ENCODE measurements around the gene ANKRD45. TPM values are rescaled to one million over a fixed set of nuclear protein-coding genes. Genes with fewer than 3 reads are reported as not detected.
"Not testable (repeated sequence)": the region's sequence is repeated elsewhere in the genome, so short reads cannot be mapped to it uniquely, and the experiment has no call there.

ANKRD45 gene
- polyA plus RNA-seq, 2 of the 4 experiments (the other 2 are of a cell fraction): 0.18 to 0.27 TPM

DNA sequence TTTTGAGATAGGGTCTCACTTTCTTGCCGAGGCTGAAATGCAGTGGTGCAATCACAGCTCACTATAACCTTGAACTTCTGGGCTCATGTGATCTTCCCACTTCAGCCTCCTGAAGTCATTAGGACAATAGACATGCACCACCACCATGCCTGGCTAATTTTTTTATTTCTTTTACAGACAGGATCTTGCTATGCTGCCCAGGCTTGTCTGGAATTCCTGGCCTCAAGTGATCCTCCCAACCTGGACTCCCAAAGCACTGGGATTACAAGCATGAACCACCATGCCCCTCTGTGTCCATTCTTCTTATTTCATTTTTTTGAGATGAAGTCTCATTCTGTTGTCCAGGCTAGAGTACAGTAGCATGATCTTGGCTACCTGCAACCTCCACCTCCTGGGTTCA, 33.1 kb upstream of the ANKRD45 start:
- CTCF ChIA-PET: no interaction called here
- FAIRE-seq: no peak
- 69% methylated on average over 1 of the region's 1 CpG for WGBS (ENCODE audit: missing lambda C conversion rate)
- POLR2A ChIA-PET: no interaction called here
- H3K27ac ChIP-seq: no peak overlapping the region
- H3K9me3 ChIP-seq: no peaks in the 10 kb centered on the region
- DNase-seq (ENCODE audit: low read depth in 1 of 2, low spot score in 1 of 2): no peak
- TF ChIP-seq FOSB (CRISPR knock-in tag; IDR thresholded peaks at IDR 0.05) (no peak), FOXS1 (CRISPR knock-in tag; IDR thresholded peaks at IDR 0.05) (no peak), RARB (CRISPR knock-in tag; IDR thresholded peaks at IDR 0.05) (no peak), FOSL2 (IDR thresholded peaks at IDR 0.05) (no peak), FOSL2 (CRISPR knock-in tag; IDR thresholded peaks at IDR 0.05) (no peak), ZNF302 (CRISPR knock-in tag; IDR thresholded peaks at IDR 0.05) (no peak), HDAC2 (IDR thresholded peaks at IDR 0.05) (no peak), NFE2L2 (conservative IDR thresholded peaks at IDR 0.05; ENCODE audit: low read length) (no peak), CBX8 (IDR thresholded peaks at IDR 0.05) (no peak), HOXA7 (CRISPR knock-in tag; IDR thresholded peaks at IDR 0.05) (no peak), JUN (IDR thresholded peaks at IDR 0.05) (no peak)
- no peaks in the 10 kb centered on the region for H3K4me1 ChIP-seq
- H3K4me2 ChIP-seq: no peak overlapping the region
- no peak overlapping the region for H3K4me3 ChIP-seq
- ATAC-seq: no peak

DNA sequence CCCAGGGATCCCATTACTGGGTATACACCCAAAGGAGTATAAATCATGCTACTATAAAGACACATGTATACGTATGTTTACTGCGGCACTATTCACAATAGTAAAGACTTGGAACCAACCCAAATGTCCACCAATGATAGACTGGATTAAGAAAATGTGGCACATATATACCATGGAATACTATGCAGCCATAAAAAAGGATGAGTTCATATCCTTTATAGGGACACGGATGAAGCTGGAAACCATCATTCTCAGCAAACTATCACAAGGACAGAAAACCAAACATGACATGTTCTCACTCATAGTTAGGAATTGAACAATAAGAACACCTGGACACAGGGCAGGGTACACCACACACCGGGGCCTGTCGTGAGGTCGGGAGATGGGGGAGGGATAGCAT, 31.6 kb upstream of the ANKRD45 start:
- ATAC-seq; H3K4me1 ChIP-seq; H3K4me3 ChIP-seq; CTCF ChIA-PET; POLR2A ChIA-PET; H3K27ac ChIP-seq; H3K4me2 ChIP-seq; FAIRE-seq; DNase-seq (ENCODE audit: low read depth in 1 of 2, low spot score in 1 of 2); H3K9me3 ChIP-seq: not testable (repeated sequence)
- 43% methylated on average over 6 of the region's 6 CpGs for WGBS (ENCODE audit: missing lambda C conversion rate)

DNA sequence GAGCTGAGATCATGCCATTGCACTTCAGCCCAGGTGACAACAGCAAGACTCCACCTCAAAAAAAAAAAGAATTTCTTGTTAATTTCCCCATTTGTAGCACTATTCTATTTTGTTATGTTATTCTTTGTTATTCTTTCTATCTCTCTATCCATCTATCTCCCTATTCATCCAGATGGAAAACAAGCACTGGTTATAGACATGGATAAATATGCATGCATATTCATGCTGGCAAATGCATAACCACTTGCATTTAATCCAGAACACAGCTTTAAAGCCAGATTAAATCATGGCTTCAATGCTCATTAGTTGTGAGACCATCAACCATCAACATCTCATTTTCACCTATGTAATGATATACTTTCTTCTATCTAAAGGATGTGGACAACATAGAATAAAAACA, 23.6 kb upstream of the ANKRD45 start:
- POLR2A ChIA-PET: no interaction called here
- TF ChIP-seq MAZ (IDR thresholded peaks at IDR 0.05; ENCODE audit: borderline replicate concordance, low read depth, low read length): no peak
- TF ChIP-seq ESRRA (IDR thresholded peaks at IDR 0.05; ENCODE audit: borderline replicate concordance, low read length): no peak
- TF ChIP-seq POLR2AphosphoS2 (conservative IDR thresholded peaks at IDR 0.05; ENCODE audit: low read length): no peak
- TF ChIP-seq, protein P1, sequence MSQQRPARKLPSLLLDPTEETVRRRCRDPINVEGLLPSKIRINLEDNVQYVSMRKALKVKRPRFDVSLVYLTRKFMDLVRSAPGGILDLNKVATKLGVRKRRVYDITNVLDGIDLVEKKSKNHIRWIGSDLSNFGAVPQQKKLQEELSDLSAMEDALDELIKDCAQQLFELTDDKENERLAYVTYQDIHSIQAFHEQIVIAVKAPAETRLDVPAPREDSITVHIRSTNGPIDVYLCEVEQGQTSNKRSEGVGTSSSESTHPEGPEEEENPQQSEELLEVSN (IDR thresholded peaks at IDR 0.05; ENCODE audit: borderline replicate concordance, low read depth): no peak
- TF ChIP-seq NFE2L2 (conservative IDR thresholded peaks at IDR 0.05; ENCODE audit: low read length): no peak
- TF ChIP-seq, protein P2, sequence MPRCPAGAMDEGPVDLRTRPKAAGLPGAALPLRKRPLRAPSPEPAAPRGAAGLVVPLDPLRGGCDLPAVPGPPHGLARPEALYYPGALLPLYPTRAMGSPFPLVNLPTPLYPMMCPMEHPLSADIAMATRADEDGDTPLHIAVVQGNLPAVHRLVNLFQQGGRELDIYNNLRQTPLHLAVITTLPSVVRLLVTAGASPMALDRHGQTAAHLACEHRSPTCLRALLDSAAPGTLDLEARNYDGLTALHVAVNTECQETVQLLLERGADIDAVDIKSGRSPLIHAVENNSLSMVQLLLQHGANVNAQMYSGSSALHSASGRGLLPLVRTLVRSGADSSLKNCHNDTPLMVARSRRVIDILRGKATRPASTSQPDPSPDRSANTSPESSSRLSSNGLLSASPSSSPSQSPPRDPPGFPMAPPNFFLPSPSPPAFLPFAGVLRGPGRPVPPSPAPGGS (IDR thresholded peaks at IDR 0.05): no peak
- Histone ChIP-seq H3K4me1 (no peaks in the 10 kb centered on the region), H3K27ac (no peak overlapping the region), H3K9me3 (peaks cover 7% of the 10 kb centered on the region; the same call in 2 of the 3 replicates), H3K4me3 (no peak overlapping the region), H3K4me2 (no peak overlapping the region)
- DNase-seq (ENCODE audit: low read depth in 1 of 2, low spot score in 1 of 2) (no peak), ATAC-seq (no peak), FAIRE-seq (no peak)
- CTCF ChIA-PET: interaction anchor here (1.0 kb wide), 1 partner anchor 22 kb away, joined by 4 read pairs; the partner anchor contains the start of gene KLHL20

DNA sequence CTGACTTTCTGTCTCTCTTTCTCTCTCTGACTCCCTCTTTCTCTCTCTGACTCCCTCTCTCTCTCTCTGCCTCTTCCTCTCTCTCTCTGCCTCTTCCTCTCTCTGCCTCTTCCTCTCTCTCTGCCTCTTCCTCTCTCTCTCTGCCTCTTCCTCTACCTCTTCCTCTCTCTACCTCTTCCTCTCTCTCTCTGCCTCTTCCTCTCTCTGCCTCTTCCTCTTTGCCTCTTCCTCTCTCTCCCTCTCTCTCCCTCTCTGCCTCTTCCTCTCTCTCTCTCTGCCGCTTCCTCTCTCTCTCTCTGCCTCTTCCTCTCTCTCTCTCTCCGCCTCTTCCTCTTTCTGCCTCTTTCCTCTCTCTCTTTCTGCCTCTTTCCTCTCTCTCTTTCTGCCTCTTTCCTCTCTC, 18.6 kb upstream of the ANKRD45 start:
- ChIA-PET CTCF (no interaction called here), POLR2A (no interaction called here)
- Histone ChIP-seq H3K27ac (no peak overlapping the region), H3K4me2 (no peak overlapping the region), H3K4me1 (no peaks in the 10 kb centered on the region), H3K9me3 (no peaks in the 10 kb centered on the region), H3K4me3 (no peak overlapping the region)
- no peak for FAIRE-seq
- no peak for DNase-seq (ENCODE audit: low read depth in 1 of 2, low spot score in 1 of 2)
- no peak for TF ChIP-seq ZC3H11A (IDR thresholded peaks at IDR 0.05)
- TF ChIP-seq ZNF302 (CRISPR knock-in tag; IDR thresholded peaks at IDR 0.05): no peak
- no peak for TF ChIP-seq ZFP36 (IDR thresholded peaks at IDR 0.05; ENCODE audit: borderline replicate concordance, partially characterized antibody)
- TF ChIP-seq SMC3 (IDR thresholded peaks at IDR 0.05): no peak
- TF ChIP-seq, protein P3, sequence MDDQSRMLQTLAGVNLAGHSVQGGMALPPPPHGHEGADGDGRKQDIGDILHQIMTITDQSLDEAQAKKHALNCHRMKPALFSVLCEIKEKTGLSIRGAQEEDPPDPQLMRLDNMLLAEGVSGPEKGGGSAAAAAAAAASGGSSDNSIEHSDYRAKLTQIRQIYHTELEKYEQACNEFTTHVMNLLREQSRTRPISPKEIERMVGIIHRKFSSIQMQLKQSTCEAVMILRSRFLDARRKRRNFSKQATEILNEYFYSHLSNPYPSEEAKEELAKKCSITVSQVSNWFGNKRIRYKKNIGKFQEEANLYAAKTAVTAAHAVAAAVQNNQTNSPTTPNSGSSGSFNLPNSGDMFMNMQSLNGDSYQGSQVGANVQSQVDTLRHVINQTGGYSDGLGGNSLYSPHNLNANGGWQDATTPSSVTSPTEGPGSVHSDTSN (IDR thresholded peaks at IDR 0.05): no peak
- TF ChIP-seq, protein P4, sequence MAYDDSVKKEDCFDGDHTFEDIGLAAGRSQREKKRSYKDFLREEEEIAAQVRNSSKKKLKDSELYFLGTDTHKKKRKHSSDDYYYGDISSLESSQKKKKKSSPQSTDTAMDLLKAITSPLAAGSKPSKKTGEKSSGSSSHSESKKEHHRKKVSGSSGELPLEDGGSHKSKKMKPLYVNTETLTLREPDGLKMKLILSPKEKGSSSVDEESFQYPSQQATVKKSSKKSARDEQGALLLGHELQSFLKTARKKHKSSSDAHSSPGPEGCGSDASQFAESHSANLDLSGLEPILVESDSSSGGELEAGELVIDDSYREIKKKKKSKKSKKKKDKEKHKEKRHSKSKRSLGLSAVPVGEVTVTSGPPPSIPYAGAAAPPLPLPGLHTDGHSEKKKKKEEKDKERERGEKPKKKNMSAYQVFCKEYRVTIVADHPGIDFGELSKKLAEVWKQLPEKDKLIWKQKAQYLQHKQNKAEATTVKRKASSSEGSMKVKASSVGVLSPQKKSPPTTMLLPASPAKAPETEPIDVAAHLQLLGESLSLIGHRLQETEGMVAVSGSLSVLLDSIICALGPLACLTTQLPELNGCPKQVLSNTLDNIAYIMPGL (CRISPR knock-in tag; IDR thresholded peaks at IDR 0.05; ENCODE audit: borderline replicate concordance): no peak
- TF ChIP-seq ESRRA (IDR thresholded peaks at IDR 0.05; ENCODE audit: borderline replicate concordance, low read length): no peak
- no peak for ATAC-seq
- 85% methylated on average over 2 of the region's 2 CpGs for WGBS (ENCODE audit: missing lambda C conversion rate)

DNA sequence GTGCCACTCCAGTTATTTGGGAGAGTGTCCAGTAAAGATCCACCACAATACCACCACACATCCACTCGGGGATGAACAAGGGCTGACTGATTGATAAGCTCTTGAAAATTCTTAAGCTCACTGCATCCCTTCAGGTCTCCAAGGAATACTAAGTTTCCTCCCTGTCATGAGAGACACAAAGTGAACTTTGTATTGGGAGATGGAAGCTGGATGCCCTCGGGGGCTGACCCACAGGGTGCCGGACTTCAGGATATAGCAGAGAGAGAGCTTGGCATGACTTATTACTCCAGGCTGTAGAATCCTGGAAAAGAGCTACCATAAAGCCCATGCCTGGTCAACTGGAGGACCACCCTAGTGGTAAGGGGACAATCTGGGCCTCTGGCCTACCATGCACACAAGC, 15.5 kb upstream of the ANKRD45 start:
- ATAC-seq; H3K9me3 ChIP-seq; H3K4me3 ChIP-seq; H3K4me2 ChIP-seq; H3K4me1 ChIP-seq; DNase-seq (ENCODE audit: low read depth in 1 of 2, low spot score in 1 of 2); FAIRE-seq; CTCF ChIA-PET; H3K27ac ChIP-seq; POLR2A ChIA-PET: not testable (repeated sequence)
- WGBS (ENCODE audit: missing lambda C conversion rate): 51% methylated on average over 3 of the region's 3 CpGs

DNA sequence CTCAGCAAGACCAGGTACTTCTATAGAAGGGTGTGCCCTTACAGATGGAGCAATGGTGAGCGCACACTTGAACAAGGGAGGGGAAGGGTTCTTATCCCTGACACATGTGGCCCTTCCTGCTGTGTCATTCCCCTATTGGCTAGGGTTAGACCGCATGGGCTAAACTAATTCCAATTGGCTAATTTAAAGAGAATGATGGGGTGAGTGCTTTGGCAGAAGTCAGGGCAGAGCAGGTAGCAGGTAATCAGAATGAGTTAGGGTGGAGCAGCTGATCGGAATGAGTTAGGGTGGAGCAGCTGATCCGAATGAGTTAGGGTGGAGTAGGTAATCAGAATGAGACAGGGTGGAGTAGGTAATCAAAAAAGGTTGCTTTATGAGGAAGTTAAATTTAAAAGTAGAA, 14.2 kb upstream of the ANKRD45 start:
- CTCF ChIA-PET; H3K9me3 ChIP-seq; H3K27ac ChIP-seq; DNase-seq (ENCODE audit: low read depth in 1 of 2, low spot score in 1 of 2); FAIRE-seq; H3K4me2 ChIP-seq; ATAC-seq; H3K4me3 ChIP-seq; POLR2A ChIA-PET; H3K4me1 ChIP-seq: not testable (repeated sequence)
- 70% methylated on average over 4 of the region's 4 CpGs for WGBS (ENCODE audit: missing lambda C conversion rate)
